ENCODE results near the gene SNX25.

DNA sequence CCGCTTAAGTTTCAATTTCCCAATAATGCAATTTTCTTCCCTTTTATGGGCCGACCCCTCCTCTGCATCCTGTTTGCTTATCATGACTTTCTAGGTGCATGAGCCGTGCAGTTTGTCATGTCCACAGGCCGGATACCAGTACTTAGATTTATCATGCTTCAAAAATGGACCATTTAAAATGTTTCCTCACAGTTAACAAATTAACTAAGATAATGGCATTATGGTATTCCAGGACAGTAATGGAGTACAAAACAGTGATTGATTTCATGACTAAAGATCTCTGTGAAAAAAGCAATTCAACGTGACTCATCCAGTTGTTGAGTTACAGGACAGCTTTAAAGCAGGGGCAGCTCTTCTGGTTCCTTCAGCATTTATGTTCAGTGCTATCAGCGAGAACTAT, 23.0 kb downstream of the SNX25 start:
- TF ChIP-seq POLR2AphosphoS5 (IDR thresholded peaks at IDR 0.05; ENCODE audit: insufficient read depth in 1 of 2, low read depth in 1 of 2) (no peak), CTCF (IDR thresholded peaks at IDR 0.05) (no peak)

All from vagina (tissue), 2 donors.